Mucosa of descending colon (tissue), 3 donors: ENCODE measurements around the gene FLYWCH1. TPM values are rescaled to one million over a fixed set of nuclear protein-coding genes. Genes with fewer than 3 reads are reported as not detected.

ENCODE experiments used
- ATAC-seq: fragments of 200-7000 bp; cut with Tn5 transposase; one replicate; pipeline ENCODE4 v1.9.1; 2020; ENCODE audit warnings: mild to moderate bottlenecking, moderate library complexity
- DNase-seq, 3 donors: peaks; one replicate each; pipeline ENCODE4 v3.0.0-alpha.2; 2020
- H3K36me3 ChIP-seq: fragments of 200-600 bp; one replicate; pipeline ENCODE4 v1.8.0; 2021; ENCODE audit warnings: low read depth, mild to moderate bottlenecking
- H3K4me1 ChIP-seq: fragments of 200-600 bp; one replicate; pipeline ENCODE4 v1.8.0; 2021; ENCODE audit warnings: low read depth, mild to moderate bottlenecking
- H3K4me3 ChIP-seq: fragments of 200-600 bp; one replicate; pipeline ENCODE4 v1.8.0; 2021; ENCODE audit warnings: mild to moderate bottlenecking
- H3K9me3 ChIP-seq: fragments of 200-600 bp; one replicate; pipeline ENCODE4 v1.8.0; 2021; ENCODE audit warnings: mild to moderate bottlenecking
- intact Hi-C, 2 donors: fragments of 100-400 bp; cut with DNase I in 1 of 2; cut with micrococcal nuclease in 1 of 2; formaldehyde crosslinking; loops; one replicate each; pipeline versions ENCODE4 v1.11.0 to v1.11.1; 2022; cut with DNase I, micrococcal nuclease
- total RNA-seq, 3 donors: library from RNA; stranded (reverse); fragmentation: NEBNext Ultra II Directional in 2 of 3; extraction: Animal tissue kit (Norgen Biotek cat#: 25700) in 2 of 3; gene quantifications; one replicate each; pipeline versions ENCODE4 v1.2.1 to v1.2.4, GENCODE V29; 2021 to 2023
- TF ChIP-seq, protein P1 (sequence below): fragments of 200-600 bp; IDR thresholded peaks from one replicate; pipeline ENCODE4 v1.8.0; 2022; ENCODE audit warnings: antibody characterized with exemption, mild to moderate bottlenecking
- donor health status: DM: no; HTN: no; CAD: no; lungs with moderate emphysema.
- donor health status: DM: no; HTN: no; CAD: no.
- donor health status: DM: no; HTN: yes; CAD: no.

FLYWCH1 gene
- total RNA-seq, 3 donors from 2014 or later: 26.6 to 46.0 (median 34.3) TPM

DNA sequence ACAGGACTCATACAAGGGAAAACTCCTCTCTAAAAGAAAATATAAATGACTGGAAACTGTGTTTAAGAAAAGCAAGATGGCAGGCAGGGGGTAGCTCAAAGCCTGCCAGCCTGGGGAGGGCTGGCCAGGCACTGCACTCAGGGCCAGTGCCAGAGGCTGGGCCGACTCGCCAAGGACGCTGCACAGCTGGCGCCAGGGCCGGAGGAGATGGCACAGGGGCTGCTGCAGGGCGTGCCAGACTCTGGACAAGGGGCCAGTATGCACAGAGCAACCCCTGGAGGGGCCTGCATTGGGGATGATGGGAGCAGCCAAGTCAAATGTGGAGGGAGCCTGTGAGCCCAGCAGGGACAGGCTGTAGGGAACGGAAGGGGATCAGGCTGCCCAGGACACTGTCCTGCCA is 64.5 kb downstream of the FLYWCH1 start:
- DNase-seq: no peak
- TF ChIP-seq, protein P1, sequence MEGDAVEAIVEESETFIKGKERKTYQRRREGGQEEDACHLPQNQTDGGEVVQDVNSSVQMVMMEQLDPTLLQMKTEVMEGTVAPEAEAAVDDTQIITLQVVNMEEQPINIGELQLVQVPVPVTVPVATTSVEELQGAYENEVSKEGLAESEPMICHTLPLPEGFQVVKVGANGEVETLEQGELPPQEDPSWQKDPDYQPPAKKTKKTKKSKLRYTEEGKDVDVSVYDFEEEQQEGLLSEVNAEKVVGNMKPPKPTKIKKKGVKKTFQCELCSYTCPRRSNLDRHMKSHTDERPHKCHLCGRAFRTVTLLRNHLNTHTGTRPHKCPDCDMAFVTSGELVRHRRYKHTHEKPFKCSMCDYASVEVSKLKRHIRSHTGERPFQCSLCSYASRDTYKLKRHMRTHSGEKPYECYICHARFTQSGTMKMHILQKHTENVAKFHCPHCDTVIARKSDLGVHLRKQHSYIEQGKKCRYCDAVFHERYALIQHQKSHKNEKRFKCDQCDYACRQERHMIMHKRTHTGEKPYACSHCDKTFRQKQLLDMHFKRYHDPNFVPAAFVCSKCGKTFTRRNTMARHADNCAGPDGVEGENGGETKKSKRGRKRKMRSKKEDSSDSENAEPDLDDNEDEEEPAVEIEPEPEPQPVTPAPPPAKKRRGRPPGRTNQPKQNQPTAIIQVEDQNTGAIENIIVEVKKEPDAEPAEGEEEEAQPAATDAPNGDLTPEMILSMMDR: no peak
- Histone ChIP-seq H3K4me3 (no peak overlapping the region), H3K36me3 (no peaks in the 10 kb centered on the region), H3K4me1 (peaks cover 17% of the 10 kb centered on the region), H3K9me3 (no peaks in the 10 kb centered on the region)
- no peak for ATAC-seq
- intact Hi-C loops: no loop called here

DNA sequence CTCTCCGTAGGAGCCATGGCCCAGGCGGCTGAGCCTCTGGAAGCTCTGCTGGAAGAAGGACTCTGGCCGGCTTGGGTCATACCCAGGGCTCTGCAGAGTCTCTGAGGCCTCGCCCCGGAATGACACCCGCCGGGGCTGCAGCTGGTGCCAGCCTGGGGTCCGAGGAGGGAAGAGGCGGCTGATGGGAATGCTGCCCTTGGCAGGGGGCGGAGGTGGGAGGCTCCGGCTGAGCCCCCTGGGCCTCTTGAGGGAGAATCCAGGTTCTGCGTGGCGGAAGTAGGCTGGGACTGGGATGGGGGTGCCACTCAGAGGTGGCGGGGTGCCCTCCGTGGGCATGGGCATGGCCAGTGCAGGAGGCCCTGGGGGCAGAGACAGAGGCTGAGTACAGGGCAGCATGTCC is 64.9 kb downstream of the FLYWCH1 start:
- ATAC-seq (no peak), DNase-seq (no peak)
- no peaks in the 10 kb centered on the region for H3K36me3 ChIP-seq
- TF ChIP-seq, protein P1: no peak
- intact Hi-C loops: no loop called here
- H3K4me3 ChIP-seq: no peak overlapping the region
- peaks cover 19% of the 10 kb centered on the region for H3K4me1 ChIP-seq
- no peaks in the 10 kb centered on the region for H3K9me3 ChIP-seq

DNA sequence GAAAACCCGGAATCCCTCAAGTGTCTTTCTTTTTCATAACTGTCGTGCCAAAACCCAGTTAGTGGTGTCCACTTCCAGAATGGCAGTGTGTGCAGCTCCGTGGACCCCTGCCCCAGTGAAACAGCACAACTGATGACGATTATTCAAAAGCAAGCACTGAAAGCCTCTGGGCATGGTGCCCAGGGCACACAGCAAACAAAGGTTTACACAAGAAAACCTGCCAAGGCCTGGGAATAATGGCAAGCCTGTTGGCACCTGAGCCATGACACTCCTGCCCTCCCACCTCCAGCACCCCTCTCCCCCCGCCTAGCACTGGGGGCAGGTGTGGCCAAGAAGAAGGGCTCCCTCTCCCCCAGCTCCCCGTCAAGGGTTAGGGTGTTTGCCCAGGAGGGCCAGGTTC is 65.7 kb downstream of the FLYWCH1 start:
- intact Hi-C loops: no loop called here
- peak; percentile 63 to 71 (median 66) for DNase-seq

DNA sequence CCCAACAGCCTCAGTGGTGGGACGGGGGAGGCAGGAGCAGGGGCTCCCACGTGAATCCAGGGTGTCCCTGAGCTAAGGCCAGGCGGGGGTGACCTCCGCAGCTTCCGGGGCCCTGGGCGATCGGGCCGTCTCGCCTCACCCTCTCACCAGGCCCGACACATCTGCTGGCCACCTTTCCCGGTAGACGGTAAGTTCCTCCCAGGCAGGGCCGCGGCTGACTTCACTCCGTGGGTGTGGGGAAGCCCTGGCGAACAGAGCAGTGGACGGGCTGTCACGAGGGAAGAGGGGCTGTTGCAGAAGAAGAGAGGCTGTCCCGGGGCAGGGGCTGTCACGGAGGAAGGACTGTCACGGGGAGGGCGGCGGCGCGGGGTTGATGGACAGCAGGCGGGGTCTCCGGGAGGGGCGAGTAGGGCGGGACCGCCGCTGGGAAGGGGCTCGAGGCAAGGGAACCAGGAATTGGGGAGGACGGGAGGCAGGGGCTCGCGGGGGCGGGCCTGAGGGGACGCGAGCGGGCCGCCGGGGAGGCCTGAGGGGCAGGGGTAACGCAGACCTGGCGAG is 68.0 kb downstream of the FLYWCH1 start:
- peaks cover 26% of the 10 kb centered on the region for H3K4me1 ChIP-seq
- DNase-seq: peak in 1 of 3 donors; percentile 66
- TF ChIP-seq, protein P1: no peak
- peak overlapping the region; percentile 24 for H3K4me3 ChIP-seq
- ATAC-seq: peak; percentile 5
- H3K36me3 ChIP-seq: no peaks in the 10 kb centered on the region
- no peaks in the 10 kb centered on the region for H3K9me3 ChIP-seq
- intact Hi-C loops: no loop called here

More for the DNA sequence above, 65.7 kb downstream of the FLYWCH1 start:
- TF ChIP-seq, protein P1: no peak
- no peaks in the 10 kb centered on the region for H3K9me3 ChIP-seq
- H3K36me3 ChIP-seq: no peaks in the 10 kb centered on the region
- peaks cover 19% of the 10 kb centered on the region for H3K4me1 ChIP-seq
- H3K4me3 ChIP-seq: no peak overlapping the region
- ATAC-seq: peak; percentile 34

DNA sequence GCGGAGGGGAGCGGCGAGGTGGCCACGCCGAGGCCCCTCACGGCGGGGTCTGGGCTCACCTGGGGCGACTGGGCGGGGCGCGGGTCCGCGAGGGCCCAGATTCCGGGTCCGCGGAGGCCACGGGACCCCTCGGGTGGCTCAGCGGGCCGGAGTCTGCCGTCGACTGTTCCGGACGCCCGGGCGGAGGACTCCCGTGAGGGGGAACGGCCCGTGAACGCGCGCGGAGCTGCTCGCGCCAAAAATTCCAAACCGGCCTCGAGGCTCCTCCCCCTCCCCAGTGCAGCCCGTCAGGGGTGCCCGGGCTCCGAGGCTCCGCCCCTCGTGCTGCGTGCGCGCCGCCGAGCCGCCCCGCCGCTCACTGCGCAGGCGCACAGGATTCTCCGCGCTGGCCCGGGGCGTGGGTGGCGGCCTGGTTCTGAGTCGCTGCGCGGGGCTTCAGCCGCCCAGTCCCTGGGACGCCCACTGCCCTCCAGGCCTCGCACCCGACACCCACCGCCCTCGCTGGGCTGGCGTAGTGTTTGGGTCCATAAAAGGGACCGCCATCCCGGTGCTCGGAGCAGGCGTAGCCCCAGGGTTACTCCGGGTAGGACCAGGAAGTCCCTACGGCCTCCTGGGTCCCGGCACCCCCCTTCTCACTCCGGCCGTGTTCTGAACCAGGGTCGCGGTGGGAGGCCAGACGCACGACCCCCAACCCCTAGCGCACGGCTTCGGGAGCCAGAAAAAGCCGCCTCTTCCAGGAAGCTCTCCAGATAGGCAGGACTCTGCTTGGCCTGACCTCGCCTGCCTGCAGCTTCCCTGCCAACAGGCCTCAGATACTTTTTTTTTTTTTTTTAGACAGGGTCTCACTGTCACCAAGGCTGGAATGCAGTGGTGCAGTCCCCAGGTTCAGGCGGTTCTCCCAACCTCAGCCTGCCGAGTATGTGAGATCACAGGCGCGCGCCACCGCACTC is 68.8 kb downstream of the FLYWCH1 start, which contains the start of gene PKMYT1:
PKMYT1 (minus strand) TSS at position 220 of the 950 bp plus-strand sequence. CDS start 789 bp downstream, outside the sequence.
- Histone ChIP-seq H3K4me3 (peak within 1 kb of the TSS; percentile 24), H3K4me1 (peaks cover 26% of the 10 kb centered on the region), H3K36me3 (no peaks in the 10 kb centered on the region), H3K9me3 (no peaks in the 10 kb centered on the region)
- DNase-seq: peak; percentile 92 to 97 (median 94)
- TF ChIP-seq, protein P1: no peak
- intact Hi-C loops: no loop called here
- ATAC-seq: peak; percentile 92
